HG03457 (cell line): ENCODE data around the gene UBE3C.

Experiments
- ATAC-seq: cut with Tn5 transposase; IDR thresholded peaks from one replicate; pipeline ENCODE4 v1.9.1; 2021; ENCODE audit warnings: moderate number of reproducible peaks; ENCODE audit not compliant: unreplicated experiment

UBE3C gene

DNA sequence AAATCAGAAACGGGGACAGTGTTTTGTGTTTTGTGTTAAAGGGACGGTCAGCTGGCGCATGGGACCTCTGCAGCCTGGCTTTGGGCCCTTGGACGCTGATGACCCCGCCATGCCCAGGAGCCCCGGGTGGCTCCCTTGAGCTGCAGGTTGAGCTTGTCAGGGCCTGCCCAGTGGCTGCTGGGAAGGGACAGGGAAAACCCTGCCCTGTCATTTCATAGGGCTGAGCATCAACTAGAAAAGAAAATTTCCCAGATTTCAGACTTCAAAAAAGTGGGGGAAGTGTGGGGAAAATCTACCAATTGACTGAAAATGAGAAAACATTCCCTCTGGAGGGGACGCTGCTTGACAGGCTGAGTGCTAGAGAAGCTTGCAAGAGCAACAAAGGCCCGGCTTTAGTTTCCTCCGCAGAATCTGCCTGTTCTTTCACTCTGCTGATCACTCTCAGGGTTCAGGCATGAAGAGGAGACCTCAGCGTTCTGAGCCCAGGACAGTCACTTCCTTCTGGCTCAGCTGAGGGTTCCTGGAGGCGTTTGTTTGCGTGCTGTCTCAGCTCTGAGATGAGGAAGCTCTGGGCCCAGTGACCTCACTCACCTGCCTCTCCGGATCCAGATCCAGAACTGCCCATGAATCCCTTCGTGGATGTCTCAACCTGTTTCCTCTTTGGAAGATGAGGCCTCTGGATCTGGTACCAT is 179.4 kb downstream of the UBE3C start:
- ATAC-seq: no peak
